Fibroblast of pulmonary artery (primary cell): ENCODE data around the gene REM2.

Experiments
- DNase-seq: peaks from one replicate; pipeline ENCODE4 v3.0.0-alpha.2; 2010; ENCODE audit warnings: low read depth
- H3K4me3 ChIP-seq: replicated peaks from 2 replicates; pipeline ENCODE4 v1.5.1; 2011; ENCODE audit warnings: low read depth, mild to moderate bottlenecking, control low read depth, low read length, moderate library complexity
- CTCF ChIP-seq: IDR thresholded peaks from 2 replicates; pipeline ENCODE4 v1.5.1; 2011; ENCODE audit warnings: mild to moderate bottlenecking, control low read depth, low read length, inconsistent platforms; ENCODE audit errors: missing control alignments

REM2 gene

GRCh38 chr14:22900081-22900799 is 17.2 kb downstream of the REM2 start:
- TF ChIP-seq CTCF, result peak; percentile 69
- peak; percentile 82 for DNase-seq
- no peak overlapping the region for H3K4me3 ChIP-seq

DNA sequence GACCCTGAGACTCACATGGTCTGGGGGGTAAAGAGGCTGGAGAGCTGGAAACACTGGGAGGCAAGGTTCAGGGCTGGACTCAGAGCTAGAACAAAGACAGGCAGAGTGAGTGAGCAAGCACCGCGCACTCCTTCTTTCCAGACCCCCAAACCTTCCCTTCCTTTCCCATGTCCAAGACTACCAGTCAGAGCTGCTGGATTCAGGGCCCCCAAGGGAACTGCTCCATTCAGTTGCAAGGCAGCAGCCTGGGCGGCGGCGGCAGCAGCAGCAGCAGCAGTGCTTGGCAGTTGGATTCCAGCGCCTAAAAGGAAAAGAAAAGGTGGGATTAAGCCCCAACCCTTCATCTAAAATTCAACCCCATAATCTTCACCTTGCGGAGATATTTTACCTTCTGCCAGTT is 18.8 kb downstream of the REM2 start:
- H3K4me3 ChIP-seq, result no peak overlapping the region
- TF ChIP-seq CTCF, result no peak
- no peak for DNase-seq

- no peak overlapping the region for H3K4me3 ChIP-seq
- TF ChIP-seq CTCF, result no peak
- DNase-seq, result no peak
Observed at GRCh38 chr14:22903742-22904087, 20.7 kb downstream of the REM2 start.

- H3K4me3 ChIP-seq, result no peak overlapping the region
- DNase-seq, result no peak
- no peak for TF ChIP-seq CTCF
Observed at GRCh38 chr14:22905627-22906026, 22.6 kb downstream of the REM2 start.

- no peak overlapping the region for H3K4me3 ChIP-seq
- DNase-seq, result no peak
- TF ChIP-seq CTCF, result no peak
Observed at GRCh38 chr14:22906073-22906472, 23.1 kb downstream of the REM2 start.

DNA sequence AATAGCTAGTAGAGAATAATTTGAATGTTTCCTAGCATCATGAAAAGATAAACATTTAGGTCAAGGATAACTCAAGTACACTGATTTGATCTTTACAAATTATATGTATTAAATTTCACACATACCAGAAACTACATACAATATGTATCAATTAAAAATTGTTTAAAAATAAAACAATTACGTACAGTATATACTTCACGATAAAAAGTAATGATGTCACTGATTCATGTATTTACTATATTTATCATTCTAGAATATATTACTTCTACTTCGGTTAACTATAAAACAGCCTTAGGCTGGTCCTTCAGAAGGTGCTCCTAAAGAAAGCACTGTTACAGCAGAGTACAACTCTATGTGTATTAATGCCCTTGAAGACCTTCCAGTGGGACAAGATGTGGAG is 24.4 kb downstream of the REM2 start:
- H3K4me3 ChIP-seq, result no peak overlapping the region
- DNase-seq, result no peak
- no peak for TF ChIP-seq CTCF

DNA sequence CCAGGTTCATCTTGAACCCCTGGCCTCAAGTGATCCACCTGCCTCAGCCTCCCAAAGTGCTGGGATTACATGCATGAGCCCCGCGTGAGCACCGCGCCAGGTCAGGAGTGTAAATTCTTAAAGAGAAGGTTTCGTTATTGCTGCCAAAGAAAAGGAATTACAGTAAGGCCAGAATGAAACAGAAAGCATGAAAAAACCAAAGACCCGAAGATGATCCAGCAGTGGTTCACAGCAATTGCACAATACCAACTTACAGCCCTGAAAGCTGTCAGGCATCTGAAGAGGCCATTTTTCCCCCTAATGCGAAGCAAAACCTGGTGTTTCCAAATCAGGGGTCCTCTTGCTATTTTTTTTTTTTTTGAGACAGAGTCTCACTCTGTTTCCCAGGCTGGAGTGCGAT is 25.6 kb downstream of the REM2 start:
- TF ChIP-seq CTCF, result no peak
- H3K4me3 ChIP-seq, result no peak overlapping the region
- DNase-seq, result no peak
